ENCODE results near the gene RBP3.

- TF ChIP-seq CTCF (IDR thresholded peaks at IDR 0.05; ENCODE audit: low read depth, low read length) (no peak), EZH2phosphoT487 (IDR thresholded peaks at IDR 0.05; ENCODE audit: low read depth) (no peak)
Observed at GRCh38 chr10:47384148-47384921, 36.2 kb downstream of the RBP3 start, which contains the start of gene ZNF488.
